SK-N-SH (cell line): Measurements from ENCODE around the gene GLIPR1L1. TPM values are rescaled to one million over a fixed set of nuclear protein-coding genes. Genes with fewer than 3 reads are reported as not detected.

Source experiments
- CTCF ChIA-PET: fragments of 300-600, 350-600 bp; formaldehyde crosslinking; extraction: SDS; loops from one replicate; lab custom pipeline; 2021; lab: Yijun Ruan, JAX
- POLR2A ChIA-PET: fragments of 350-600 bp; sonication (Branson Sonifier 250); formaldehyde crosslinking; extraction: SDS; loops from one replicate; lab custom pipeline; 2020; ENCODE audit warnings: antibody characterized with exemption, inconsistent platforms; lab: Yijun Ruan, JAX
- DNase-seq: peaks from one replicate; pipeline ENCODE4 v3.0.0; 2012
- H2AFZ ChIP-seq: fragments of 200-600 bp; sonication (generic); 2 replicates; pipeline ENCODE4 v1.8.1; 2016; ENCODE audit warnings: antibody characterized with exemption, mild to moderate bottlenecking, low read depth
- H3F3A ChIP-seq: fragments of 200-600 bp; sonication (generic); replicated peaks from 2 replicates; pipeline ENCODE3; 2016; ENCODE audit warnings: antibody characterized with exemption, mild to moderate bottlenecking; ENCODE audit not compliant: insufficient read depth
- H3K27ac ChIP-seq, 2 experiments: fragments of 200-500 bp in 1 of 2; fragments of 200-600 bp in 1 of 2; sonication (Bioruptor generic) in 1 of 2; sonication (generic), shearing (Covaris generic) in 1 of 2; 2 replicates each; pipeline versions ENCODE4 v1.5.1 to v1.6.1; 2014 to 2016; ENCODE audit warnings: low read depth in 2 of 2, inconsistent platforms in 1 of 2, low read length in 1 of 2, mild to moderate bottlenecking in 1 of 2, mixed read lengths in 1 of 2
- H3K27me3 ChIP-seq: fragments of 200-600 bp; sonication (generic), shearing (Covaris generic); 2 replicates; pipeline ENCODE4 v1.6.1; 2016; ENCODE audit warnings: mixed run types; ENCODE audit not compliant: insufficient read depth
- H3K36me3 ChIP-seq, 2 experiments: fragments of 200-500 bp in 1 of 2; fragments of 200-600 bp in 1 of 2; sonication (Bioruptor generic) in 1 of 2; sonication (generic) in 1 of 2; replicated peaks in 1 of 2; 2 replicates each; pipeline versions ENCODE3 to v1.5.1; 2014 to 2016; ENCODE audit warnings: low read length in 1 of 2, mild to moderate bottlenecking in 1 of 2; ENCODE audit not compliant: insufficient read depth in 2 of 2, control insufficient read depth in 1 of 2
- H3K4me1 ChIP-seq, 2 experiments: fragments of 200-500 bp in 1 of 2; fragments of 200-600 bp in 1 of 2; sonication (Bioruptor generic) in 1 of 2; sonication (generic), shearing (Covaris generic) in 1 of 2; 2 replicates each; pipeline versions ENCODE4 v1.5.1 to v1.6.1; 2014 to 2016; ENCODE audit warnings: low read depth in 1 of 2, low read length in 1 of 2, mixed run types in 1 of 2; ENCODE audit not compliant: insufficient read depth in 2 of 2, control insufficient read depth in 1 of 2
- H3K4me2 ChIP-seq: fragments of 200-600 bp; sonication (generic), shearing (Covaris generic); 2 replicates; pipeline ENCODE4 v1.6.1; 2017; ENCODE audit warnings: mixed run types
- H3K4me3 ChIP-seq, 2 experiments: fragments of 200-500 bp in 1 of 2; fragments of 200-600 bp in 1 of 2; sonication (Bioruptor generic) in 1 of 2; sonication (generic), shearing (Covaris generic) in 1 of 2; 2 replicates each; pipeline versions ENCODE4 v1.5.1 to v1.8.1; 2014 to 2016; ENCODE audit warnings: low read depth in 2 of 2, inconsistent platforms in 1 of 2, low read length in 1 of 2, mild to moderate bottlenecking in 1 of 2, mixed read lengths in 1 of 2, moderate library complexity in 1 of 2
- H3K79me2 ChIP-seq: fragments of 200-600 bp; sonication (generic); 2 replicates; pipeline ENCODE4 v1.8.1; 2017; ENCODE audit warnings: mild to moderate bottlenecking; ENCODE audit not compliant: insufficient read depth
- H3K9ac ChIP-seq: fragments of 200-600 bp; sonication (generic); 2 replicates; pipeline ENCODE4 v1.6.1; 2017; ENCODE audit warnings: mixed run types
- H3K9me2 ChIP-seq: fragments of 200-600 bp; sonication (generic); 2 replicates; pipeline ENCODE4 v1.6.1; 2017; ENCODE audit warnings: mixed run types
- H3K9me3 ChIP-seq: fragments of 200-600 bp; sonication (generic); 2 replicates; pipeline ENCODE4 v1.6.1; 2017; ENCODE audit warnings: mixed run types, mild to moderate bottlenecking, moderate library complexity
- H4K20me1 ChIP-seq: fragments of 200-600 bp; sonication (generic); 2 replicates; pipeline ENCODE4 v1.6.1; 2017; ENCODE audit warnings: mild to moderate bottlenecking, mixed run types; ENCODE audit not compliant: insufficient read depth
- CTCF ChIP-seq: fragments of 200-600 bp; sonication (generic); IDR thresholded peaks from 2 replicates; pipeline ENCODE4 v1.6.1; 2017; ENCODE audit warnings: antibody characterized with exemption, mild to moderate bottlenecking, moderate library complexity
- EP300 ChIP-seq, 2 experiments: IDR thresholded peaks; 2 replicates each; pipeline versions ENCODE4 v1.4.0 to v1.6.1; 2012; ENCODE audit warnings: borderline replicate concordance in 1 of 2, low read depth in 1 of 2, low read length in 1 of 2
- EZH2phosphoT487 ChIP-seq: fragments of 200-600 bp; sonication (generic); IDR thresholded peaks from 2 replicates; pipeline ENCODE4 v1.6.1; 2017; ENCODE audit warnings: low read depth, mixed run types, mild to moderate bottlenecking, antibody characterized with exemption, moderate library complexity, borderline replicate concordance
- FOSL2 ChIP-seq: IDR thresholded peaks from 2 replicates; pipeline ENCODE4 v1.4.0; 2012; ENCODE audit warnings: low read depth, mild to moderate bottlenecking, moderate library complexity, borderline replicate concordance
- IRF3 ChIP-seq: fragments of 150-350 bp; IDR thresholded peaks from 2 replicates; pipeline ENCODE4 v1.6.1; 2016; ENCODE audit warnings: mild to moderate bottlenecking, low read depth, low read length
- MXI1 ChIP-seq: IDR thresholded peaks from 2 replicates; pipeline ENCODE4 v1.6.1; 2012; ENCODE audit warnings: mild to moderate bottlenecking, low read depth, low read length, improper control_type of control experiment
- NFIC ChIP-seq: IDR thresholded peaks from 2 replicates; pipeline ENCODE4 v1.4.0; 2012; ENCODE audit warnings: borderline replicate concordance
- RCOR1 ChIP-seq: fragments of 150-350 bp; IDR thresholded peaks from 2 replicates; pipeline ENCODE4 v1.6.1; 2017; ENCODE audit warnings: antibody characterized with exemption, low read length
- TEAD4 ChIP-seq: IDR thresholded peaks from 2 replicates; pipeline ENCODE4 v1.4.0; 2012; ENCODE audit warnings: mild to moderate bottlenecking, borderline replicate concordance; ENCODE audit not compliant: insufficient read depth
- ZBTB33 ChIP-seq: IDR thresholded peaks from 2 replicates; pipeline ENCODE4 v1.4.0; 2012; ENCODE audit warnings: low read depth, borderline replicate concordance
- WGBS: methylation state at CpG from one replicate; pipeline ENCODE4 v1.1.6; 2017; ENCODE audit warnings: low lambda C conversion rate; 5-methylcytosine and 5-hydroxymethylcytosine counted together
- polyA plus RNA-seq, 3 experiments: library from polyadenylated mRNA; depleted of rRNA; stranded (reverse); fragments of >200 nt; gene quantifications; 2 replicates each; pipeline ENCODE4 v1.2.3, GENCODE V29; 2012

The GLIPR1L1 gene
- polyA plus RNA-seq, 1 of the 3 experiments (the other 2 are of a cell fraction) = not detected

GRCh38 chr12:75317784-75318183 lies 16.7 kb upstream of the GLIPR1L1 start (continued):
- TF ChIP-seq CTCF (no peak), TEAD4 (no peak), RCOR1 (no peak)

- Histone ChIP-seq H3K4me3 (no peak overlapping the region), H3K27ac (no peak overlapping the region), H3K79me2 (no peaks in the 10 kb centered on the region), H3K9ac (no peak overlapping the region), H3F3A (no peaks in the 10 kb centered on the region), H3K27me3 (no peaks in the 10 kb centered on the region), H3K4me1 (no peaks in the 10 kb centered on the region), H2AFZ (peak overlapping the region; percentile 31; the same call in 1 of the 2 replicates), H3K36me3 (peaks cover 0 to 3% of the 10 kb centered on the region in 2 experiments), H3K4me2 (0 out of 2 replicates have a peak overlapping the region, but pooled peaks have one; percentile 8), H3K9me2 (no peaks in the 10 kb centered on the region), H3K9me3 (no peaks in the 10 kb centered on the region), H4K20me1 (no peaks in the 10 kb centered on the region)
- ChIA-PET CTCF (interaction anchor here (1.4 kb wide), 1 partner anchor 11 kb away, joined by 6 read pairs; the partner anchor contains the start of gene GLIPR1L1), POLR2A (no interaction called here)
- DNase-seq = no peak
- TF ChIP-seq CTCF (no peak), FOSL2 (0 out of 2 replicates have a peak, but pooled peaks have one; percentile 4)
- WGBS = 0% methylated on average over 1 of the region's 1 CpG
Measured at GRCh38 chr12:75322464-75322863, 12.0 kb upstream of the GLIPR1L1 start.

GRCh38 chr12:75323663-75324062 lies 10.8 kb upstream of the GLIPR1L1 start:
- no peak overlapping the region for H3K27ac ChIP-seq
- peaks cover 0 to 3% of the 10 kb centered on the region in 2 experiments for H3K36me3 ChIP-seq
- DNase-seq = no peak
- H3K4me1 ChIP-seq = no peaks in the 10 kb centered on the region
- no peaks in the 10 kb centered on the region for H3K9me2 ChIP-seq
- H2AFZ ChIP-seq = no peak overlapping the region
- TF ChIP-seq FOSL2 (no peak), EZH2phosphoT487 (no peak), NFIC (no peak), EP300 (IDR thresholded peaks at IDR 0.05; ENCODE audit: borderline replicate concordance in 1 of 2, low read depth in 1 of 2, low read length in 1 of 2) (no peak), TEAD4 (no peak), ZBTB33 (no peak), MXI1 (no peak), IRF3 (no peak)
- TF ChIP-seq, all 33 proteins: peak for 0
- no peaks in the 10 kb centered on the region for H3K27me3 ChIP-seq
- no peak overlapping the region for H3K4me3 ChIP-seq
- ChIA-PET POLR2A (no interaction called here), CTCF (interaction anchor here (1.4 kb wide), 1 partner anchor 16 kb away, joined by 3 read pairs; no protein-coding TSS in a partner anchor)
- H3K9ac ChIP-seq = no peak overlapping the region
- H3K4me2 ChIP-seq = no peak overlapping the region
- H3F3A ChIP-seq = no peaks in the 10 kb centered on the region
- WGBS = 82% methylated on average over 3 of the region's 3 CpGs
- no peaks in the 10 kb centered on the region for H3K79me2 ChIP-seq
- no peaks in the 10 kb centered on the region for H3K9me3 ChIP-seq
- no peaks in the 10 kb centered on the region for H4K20me1 ChIP-seq
